Esophagus squamous epithelium (tissue), 5 donors: ENCODE results near the gene SREBF2. TPM values are rescaled to one million over a fixed set of nuclear protein-coding genes. Genes with fewer than 3 reads are reported as not detected.
A peak's percentile ranks its signal among the peaks of the same experiment; 100 is the strongest.

Experiments
- DNase-seq: peaks from one replicate; lab custom pipeline; 2025; lab: John Stamatoyannopoulos, UW
- H3K27ac ChIP-seq, 4 donors: fragments of 200-600 bp; sonication (generic); one replicate each; pipeline ENCODE4 v1.5.1; 2016 to 2019; ENCODE audit warnings: mild to moderate bottlenecking in 1 of 4
- H3K27me3 ChIP-seq, 4 donors: fragments of 200-600 bp; sonication (generic); 1 replicate in 3 of 4; 2 replicates in 1 of 4; pipeline versions ENCODE4 v1.5.1 to v1.6.0; 2017 to 2021; ENCODE audit warnings: antibody characterized with exemption in 1 of 4
- H3K36me3 ChIP-seq, 3 donors: fragments of 200-600 bp; sonication (generic); one replicate each; pipeline ENCODE4 v1.5.1; 2016 to 2019
- H3K4me1 ChIP-seq, 3 donors: fragments of 200-600 bp; sonication (generic); one replicate each; pipeline ENCODE4 v1.5.1; 2017 to 2019
- H3K4me3 ChIP-seq, 4 donors: fragments of 200-600 bp; sonication (generic); 1 replicate in 3 of 4; 2 replicates in 1 of 4; pipeline ENCODE4 v1.5.1; 2016 to 2019; ENCODE audit warnings: mild to moderate bottlenecking in 2 of 4, moderate library complexity in 1 of 4
- H3K9me3 ChIP-seq, 3 donors: fragments of 200-600 bp; sonication (generic); one replicate each; pipeline ENCODE4 v1.5.1; 2016 to 2019
- POLR2A ChIP-seq, 4 donors: fragments of 450-650 bp; IDR thresholded peaks; one replicate each; pipeline ENCODE4 v1.6.1; 2017; ENCODE audit warnings: antibody characterized with exemption in 4 of 4, mild to moderate bottlenecking in 4 of 4, moderate library complexity in 3 of 4
- WGBS, 2 donors: methylation state at CpG; one replicate each; pipeline ENCODE4 v1.1.5; 2018; 5-methylcytosine and 5-hydroxymethylcytosine counted together
- intact Hi-C: fragments of 100-400 bp; cut with DNase I; formaldehyde crosslinking; loops from one replicate; pipeline ENCODE4 v1.15.0; 2022
- total RNA-seq, 4 donors: library from RNA; depleted of rRNA; stranded (reverse); fragments of >200 nt; gene quantifications; one replicate each; pipeline ENCODE4 v1.1.0, GENCODE V29; 2016
- TF ChIP-seq, protein P1 (sequence below), 6 experiments: fragments of 450-650 bp in 4 of 6; fragments of 200-600 bp in 2 of 6; sonication (generic) in 2 of 6; IDR thresholded peaks; one replicate each; pipeline ENCODE4 v1.5.1; 2016 to 2019; ENCODE audit warnings: antibody characterized with exemption in 6 of 6, mild to moderate bottlenecking in 4 of 6, moderate library complexity in 4 of 6
- donor health status: DM: yes; HTN: yes; CAD: no.

Gene SREBF2
- total RNA-seq, 4 donors from 2014 or later, result 72.8 to 138 (median 98.6) TPM

DNA sequence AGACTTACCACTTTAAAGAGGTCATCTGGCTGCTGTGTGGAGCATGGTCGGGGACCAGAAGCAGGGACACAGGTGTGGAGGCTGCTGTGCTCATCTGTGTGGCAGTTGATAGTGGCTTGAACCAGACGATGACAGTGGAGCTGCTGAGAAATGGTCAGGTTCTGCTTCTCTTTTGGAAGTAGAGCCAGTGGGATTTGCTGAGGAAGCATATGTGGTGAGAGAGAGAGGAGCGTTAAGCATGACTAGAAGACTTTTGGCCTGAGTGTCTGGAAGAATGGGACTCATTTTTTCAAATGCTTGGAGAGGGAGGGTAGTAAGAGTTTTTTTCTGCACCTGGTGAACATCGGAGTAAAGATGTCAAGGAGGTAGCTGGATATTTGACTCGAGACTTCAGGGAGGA lies 12.5 kb upstream of the SREBF2 start:
- H3K36me3 ChIP-seq, result peaks cover 0 to 27% (median 0%) of the 10 kb centered on the region in 3 donors
- no peaks in the 10 kb centered on the region for H3K27me3 ChIP-seq
- DNase-seq, result no peak
- no peak overlapping the region for H3K4me3 ChIP-seq
- intact Hi-C loops, result no loop called here
- H3K9me3 ChIP-seq, result no peaks in the 10 kb centered on the region
- WGBS, 2 donors, result 83 to 87% methylated on average over 4 to 5 of the region's 5 CpGs
- no peak for TF ChIP-seq POLR2A (IDR thresholded peaks at IDR 0.05)
- TF ChIP-seq, protein P1, sequence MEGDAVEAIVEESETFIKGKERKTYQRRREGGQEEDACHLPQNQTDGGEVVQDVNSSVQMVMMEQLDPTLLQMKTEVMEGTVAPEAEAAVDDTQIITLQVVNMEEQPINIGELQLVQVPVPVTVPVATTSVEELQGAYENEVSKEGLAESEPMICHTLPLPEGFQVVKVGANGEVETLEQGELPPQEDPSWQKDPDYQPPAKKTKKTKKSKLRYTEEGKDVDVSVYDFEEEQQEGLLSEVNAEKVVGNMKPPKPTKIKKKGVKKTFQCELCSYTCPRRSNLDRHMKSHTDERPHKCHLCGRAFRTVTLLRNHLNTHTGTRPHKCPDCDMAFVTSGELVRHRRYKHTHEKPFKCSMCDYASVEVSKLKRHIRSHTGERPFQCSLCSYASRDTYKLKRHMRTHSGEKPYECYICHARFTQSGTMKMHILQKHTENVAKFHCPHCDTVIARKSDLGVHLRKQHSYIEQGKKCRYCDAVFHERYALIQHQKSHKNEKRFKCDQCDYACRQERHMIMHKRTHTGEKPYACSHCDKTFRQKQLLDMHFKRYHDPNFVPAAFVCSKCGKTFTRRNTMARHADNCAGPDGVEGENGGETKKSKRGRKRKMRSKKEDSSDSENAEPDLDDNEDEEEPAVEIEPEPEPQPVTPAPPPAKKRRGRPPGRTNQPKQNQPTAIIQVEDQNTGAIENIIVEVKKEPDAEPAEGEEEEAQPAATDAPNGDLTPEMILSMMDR (IDR thresholded peaks at IDR 0.05), result no peak
- no peak overlapping the region for H3K27ac ChIP-seq
- peaks cover 0 to 4% (median 0%) of the 10 kb centered on the region in 3 donors for H3K4me1 ChIP-seq

DNA sequence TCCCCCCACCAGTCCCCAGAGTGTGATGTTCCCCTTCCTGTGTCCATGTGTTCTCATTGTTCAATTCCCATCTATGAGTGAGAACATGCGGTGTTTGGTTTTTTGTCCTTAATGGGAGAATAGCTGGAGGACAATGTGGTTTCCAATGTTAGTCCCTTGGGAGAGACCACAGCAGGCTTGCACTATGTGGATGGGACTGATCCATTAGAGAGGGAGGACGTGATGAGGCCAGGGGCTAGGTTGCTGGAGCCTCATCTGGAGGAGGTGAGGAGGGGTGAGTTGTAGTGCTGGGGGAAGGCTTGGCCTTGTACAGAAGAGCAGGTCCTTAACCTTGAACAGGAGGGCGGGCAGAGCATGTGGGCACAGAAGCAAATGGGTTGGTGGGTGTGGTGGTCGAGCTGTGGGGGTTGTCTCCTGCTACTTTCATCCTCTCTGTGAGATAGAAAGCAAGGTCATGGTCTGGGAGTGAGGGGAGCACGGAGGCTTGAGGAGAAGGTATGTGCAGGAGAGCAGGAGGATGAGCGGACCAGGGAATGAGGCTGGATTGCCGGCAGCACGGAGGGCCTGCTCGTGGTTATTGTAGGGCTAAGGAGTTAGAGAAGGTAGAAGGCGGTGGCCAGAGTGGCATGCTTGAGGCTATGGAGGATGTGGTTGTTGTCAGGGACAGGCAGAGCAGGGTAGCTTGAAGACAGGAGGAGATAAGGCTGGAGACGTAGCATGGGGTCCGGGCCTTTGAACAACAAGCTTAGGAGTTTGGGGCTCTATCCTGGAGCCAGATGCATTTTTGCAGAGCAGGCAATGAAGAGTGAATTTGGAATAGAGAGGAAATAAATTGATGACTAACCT lies 11.2 kb upstream of the SREBF2 start:
- TF ChIP-seq, protein P1 (IDR thresholded peaks at IDR 0.05), result no peak
- no peak for TF ChIP-seq POLR2A (IDR thresholded peaks at IDR 0.05)
- Histone ChIP-seq H3K27me3 (no peaks in the 10 kb centered on the region), H3K4me3 (no peak overlapping the region), H3K27ac (no peak overlapping the region), H3K36me3 (peaks cover 0 to 24% (median 0%) of the 10 kb centered on the region in 3 donors), H3K4me1 (peaks cover 6 to 16% (median 6%) of the 10 kb centered on the region in 3 donors), H3K9me3 (no peaks in the 10 kb centered on the region)
- 82 to 85% methylated on average over 11 to 12 of the region's 12 CpGs for WGBS, 2 donors
- no peak for DNase-seq
- intact Hi-C loops, result no loop called here

DNA sequence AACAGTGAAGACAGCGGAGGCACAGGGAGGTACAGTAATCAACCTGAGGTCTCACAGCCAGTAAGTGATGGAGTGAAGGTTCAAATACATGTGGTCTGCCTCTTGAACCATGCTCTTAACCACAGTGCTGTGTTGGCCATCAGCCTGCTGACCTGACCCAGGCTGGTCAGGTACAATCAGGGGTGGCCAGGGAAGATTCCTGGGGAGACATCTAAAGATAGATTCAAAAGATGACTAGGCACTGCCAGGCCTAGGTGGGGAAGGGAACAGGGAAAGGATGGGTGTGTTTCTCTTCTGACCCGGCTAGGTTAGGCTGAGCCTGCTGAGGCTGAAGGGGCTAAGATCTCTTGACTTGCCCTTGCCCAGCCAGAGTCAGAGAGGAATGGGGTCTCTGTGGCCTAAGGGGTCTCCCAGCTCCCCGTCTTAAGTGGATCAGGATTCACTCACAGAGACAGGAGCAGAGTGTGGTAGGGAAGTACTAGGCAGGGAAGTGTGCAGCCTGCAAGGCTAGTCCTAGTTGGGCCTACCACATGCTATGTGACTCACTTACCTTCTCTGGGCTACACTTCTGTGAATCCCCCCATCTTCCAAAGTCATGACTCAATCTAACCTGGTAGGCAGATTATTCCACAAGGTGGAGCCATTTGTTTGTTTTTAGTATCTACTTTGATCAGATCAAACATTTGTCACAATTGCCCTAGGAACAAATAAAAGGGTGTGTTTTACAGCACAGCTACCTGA lies 10.4 kb upstream of the SREBF2 start:
- Histone ChIP-seq H3K36me3 (peaks cover 0 to 19% (median 0%) of the 10 kb centered on the region in 3 donors), H3K4me1 (peaks cover 8 to 24% (median 10%) of the 10 kb centered on the region in 3 donors), H3K4me3 (no peak overlapping the region), H3K27ac (no peak overlapping the region), H3K27me3 (no peaks in the 10 kb centered on the region), H3K9me3 (no peaks in the 10 kb centered on the region)
- no peak for DNase-seq
- WGBS, 2 donors, result 72 to 84% methylated on average over 3 of the region's 3 CpGs
- intact Hi-C loops, result no loop called here
- TF ChIP-seq, protein P1 (IDR thresholded peaks at IDR 0.05), result peak in 5 of 6 experiments; percentile 47 to 80 (median 61)
- TF ChIP-seq POLR2A (IDR thresholded peaks at IDR 0.05), result no peak

DNA sequence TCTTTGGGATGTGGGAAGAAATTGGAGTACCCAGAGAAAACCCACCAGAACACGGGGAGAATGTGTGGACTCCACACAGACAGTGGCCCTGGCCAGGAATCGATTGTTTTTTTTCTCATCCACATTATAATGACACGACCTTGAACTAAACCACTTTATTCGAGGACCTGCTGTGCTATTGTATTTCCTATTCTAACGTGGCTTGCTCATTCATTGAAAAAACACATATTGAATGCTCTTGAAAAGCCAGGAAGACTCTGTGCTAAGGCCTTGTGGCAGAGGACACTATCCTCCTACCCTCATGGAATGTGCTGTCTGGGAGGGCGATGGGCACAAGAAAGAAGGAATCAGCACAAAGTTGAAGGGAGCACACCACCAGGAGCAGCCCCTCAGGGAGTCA lies 9.1 kb upstream of the SREBF2 start:
- intact Hi-C loops, result no loop called here
- WGBS, 2 donors, result 76 to 80% methylated on average over 5 to 6 of the region's 6 CpGs
- TF ChIP-seq POLR2A (IDR thresholded peaks at IDR 0.05), result no peak
- TF ChIP-seq, protein P1 (IDR thresholded peaks at IDR 0.05), result no peak

More for the DNA sequence above, 9.1 kb upstream of the SREBF2 start:
- H3K27me3 ChIP-seq, result no peaks in the 10 kb centered on the region
- H3K4me1 ChIP-seq, result peaks cover 8 to 25% (median 10%) of the 10 kb centered on the region in 3 donors
- H3K9me3 ChIP-seq, result no peaks in the 10 kb centered on the region
- no peak overlapping the region for H3K4me3 ChIP-seq
- no peak for DNase-seq
- no peak overlapping the region for H3K27ac ChIP-seq
- H3K36me3 ChIP-seq, result peaks cover 0 to 19% (median 0%) of the 10 kb centered on the region in 3 donors
